Measurements from ENCODE around the gene CXXC5. TPM values are rescaled to one million over a fixed set of nuclear protein-coding genes. Genes with fewer than 3 reads are reported as not detected.
A peak's percentile ranks its signal among the peaks of the same experiment; 100 is the strongest.
"Not testable (repeated sequence)": the region's sequence is repeated elsewhere in the genome, so short reads cannot be mapped to it uniquely, and the experiment has no call there.

Gene CXXC5
- total RNA-seq, 1 experiment from 2014 or later: 92.3 TPM

GRCh38 chr5:139601429-139601828 lies 46.7 kb upstream of the CXXC5 start:
- no peaks in the 10 kb centered on the region for H3K4me1 Mint-ChIP-seq (ENCODE audit: low read depth, unreplicated experiment)
- DNase-seq: no peak
- no peak overlapping the region for H3K27ac Mint-ChIP-seq (ENCODE audit: unreplicated experiment)
- peaks cover 66% of the 10 kb centered on the region for H3K36me3 Mint-ChIP-seq (ENCODE audit: insufficient read depth, unreplicated experiment)
- CTCF ChIA-PET: no interaction called here
- Histone ChIP-seq H3K36me3 (ENCODE audit: control insufficient read depth, insufficient read depth, low read length) (no peaks in the 10 kb centered on the region; the same call in 1 of the 2 replicates), H3K4me3 (ENCODE audit: low read depth, low read length) (no peak overlapping the region), H3K4me1 (no peaks in the 10 kb centered on the region), H3K9me3 (no peaks in the 10 kb centered on the region), H3K27me3 (replicated peaks; ENCODE audit: control insufficient read depth, insufficient read depth, low read length) (no peaks in the 10 kb centered on the region)
- intact Hi-C loops (cut with micrococcal nuclease; ENCODE audit: unreplicated experiment): no loop called here
- no peaks in the 10 kb centered on the region for H3K9me3 Mint-ChIP-seq (ENCODE audit: unreplicated experiment)
- POLR2A ChIA-PET: no interaction called here
- H3K4me3 Mint-ChIP-seq (ENCODE audit: unreplicated experiment): no peak overlapping the region
- no peaks in the 10 kb centered on the region for H3K27me3 Mint-ChIP-seq (ENCODE audit: insufficient read depth, unreplicated experiment)
- TF ChIP-seq CTCF (IDR thresholded peaks at IDR 0.05; ENCODE audit: insufficient read depth in 1 of 2, low read depth in 1 of 2, low read length in 1 of 2, severe bottlenecking in 1 of 2, unreplicated experiment in 1 of 2): no peak
- BruUV-seq (replicated peaks): no TSS peak

- H3K4me1 ChIP-seq; CTCF ChIA-PET; H3K27ac Mint-ChIP-seq (ENCODE audit: unreplicated experiment); H3K36me3 ChIP-seq (ENCODE audit: control insufficient read depth, insufficient read depth, low read length); POLR2A ChIA-PET; H3K27me3 Mint-ChIP-seq (ENCODE audit: insufficient read depth, unreplicated experiment); intact Hi-C loops (cut with micrococcal nuclease; ENCODE audit: unreplicated experiment); H3K4me1 Mint-ChIP-seq (ENCODE audit: low read depth, unreplicated experiment); H3K9me3 ChIP-seq; H3K27me3 ChIP-seq (replicated peaks; ENCODE audit: control insufficient read depth, insufficient read depth, low read length); H3K9me3 Mint-ChIP-seq (ENCODE audit: unreplicated experiment); DNase-seq; H3K4me3 ChIP-seq (ENCODE audit: low read depth, low read length); H3K4me3 Mint-ChIP-seq (ENCODE audit: unreplicated experiment); BruUV-seq (replicated peaks): not testable (repeated sequence)
- H3K36me3 Mint-ChIP-seq (ENCODE audit: insufficient read depth, unreplicated experiment): peaks cover 70% of the 10 kb centered on the region
Observed at GRCh38 chr5:139601948-139602347, 46.2 kb upstream of the CXXC5 start.

- intact Hi-C loops (cut with micrococcal nuclease; ENCODE audit: unreplicated experiment): no loop called here
- no peaks in the 10 kb centered on the region for H3K9me3 ChIP-seq
- ChIA-PET CTCF (interaction anchor here (0.5 to 0.6 kb wide), 2 partner anchors 105 to 1205 kb away, joined by 3 to 6 read pairs; no protein-coding TSS in a partner anchor), POLR2A (no interaction called here)
- Mint-ChIP-seq H3K36me3 (ENCODE audit: insufficient read depth, unreplicated experiment) (peaks cover 80% of the 10 kb centered on the region), H3K27me3 (ENCODE audit: insufficient read depth, unreplicated experiment) (no peaks in the 10 kb centered on the region), H3K4me1 (ENCODE audit: low read depth, unreplicated experiment) (no peaks in the 10 kb centered on the region), H3K9me3 (ENCODE audit: unreplicated experiment) (no peaks in the 10 kb centered on the region), H3K4me3 (ENCODE audit: unreplicated experiment) (no peak overlapping the region), H3K27ac (ENCODE audit: unreplicated experiment) (peak overlapping the region; percentile 55)
- no peak for TF ChIP-seq CTCF (IDR thresholded peaks at IDR 0.05; ENCODE audit: insufficient read depth in 1 of 2, low read depth in 1 of 2, low read length in 1 of 2, severe bottlenecking in 1 of 2, unreplicated experiment in 1 of 2)
- no peak overlapping the region for H3K4me3 ChIP-seq (ENCODE audit: low read depth, low read length)
- no peaks in the 10 kb centered on the region for H3K4me1 ChIP-seq
- BruUV-seq (replicated peaks): no TSS peak
- no peaks in the 10 kb centered on the region for H3K27me3 ChIP-seq (replicated peaks; ENCODE audit: control insufficient read depth, insufficient read depth, low read length)
- no peak for DNase-seq
- H3K36me3 ChIP-seq (ENCODE audit: control insufficient read depth, insufficient read depth, low read length): no peaks in the 10 kb centered on the region
Observed at GRCh38 chr5:139605887-139606286, 42.3 kb upstream of the CXXC5 start.

Data from Caco-2 (cell line).